Neutrophil (primary cell): Measurements from ENCODE around the gene TMEM108.

ENCODE experiments used
- H3K27ac ChIP-seq: fragments of 200-600 bp; sonication (generic); 2 replicates; pipeline ENCODE4 v1.5.1; 2016; ENCODE audit warnings: mild to moderate bottlenecking, moderate library complexity
- H3K27me3 ChIP-seq: fragments of 200-600 bp; sonication (generic); 2 replicates; pipeline ENCODE4 v1.6.0; 2016; ENCODE audit warnings: mild to moderate bottlenecking
- H3K36me3 ChIP-seq: fragments of 200-600 bp; sonication (generic); 2 replicates; pipeline ENCODE4 v1.5.1; 2017
- H3K4me1 ChIP-seq, 2 experiments: fragments of 200-600 bp in 1 of 2; sonication (generic) in 1 of 2; 1 replicate in 1 of 2; 2 replicates in 1 of 2; pipeline versions ENCODE4 v1.5.1 to v1.6.1; 2013 to 2016; ENCODE audit warnings: low read depth in 1 of 2, low read length in 1 of 2, mild to moderate bottlenecking in 1 of 2, moderate library complexity in 1 of 2; ENCODE audit not compliant: control insufficient read depth in 1 of 2, insufficient read depth in 1 of 2
- H3K4me3 ChIP-seq, 2 experiments: fragments of 200-600 bp in 1 of 2; sonication (generic) in 1 of 2; 1 replicate in 1 of 2; 2 replicates in 1 of 2; pipeline ENCODE4 v1.5.1; 2013 to 2016; ENCODE audit warnings: low read depth in 1 of 2, low read length in 1 of 2, mild to moderate bottlenecking in 1 of 2, moderate library complexity in 1 of 2
- H3K9me3 ChIP-seq: fragments of 200-600 bp; sonication (generic); 2 replicates; pipeline ENCODE4 v1.5.1; 2016
- CTCF ChIP-seq: fragments of 200-600 bp; sonication (generic); IDR thresholded peaks from 2 replicates; pipeline ENCODE4 v1.5.1; 2016; ENCODE audit warnings: antibody characterized with exemption

The TMEM108 gene

GRCh38 chr3:133292296-133292695, 254.1 kb downstream of the TMEM108 start:
- Histone ChIP-seq H3K4me3 (no peak overlapping the region), H3K9me3 (no peaks in the 10 kb centered on the region), H3K27me3 (no peaks in the 10 kb centered on the region), H3K4me1 (no peaks in the 10 kb centered on the region), H3K36me3 (no peaks in the 10 kb centered on the region), H3K27ac (no peak overlapping the region)
- no peak for TF ChIP-seq CTCF

- no peak overlapping the region for H3K4me3 ChIP-seq
- no peak overlapping the region for H3K27ac ChIP-seq
- no peaks in the 10 kb centered on the region for H3K9me3 ChIP-seq
- H3K4me1 ChIP-seq: no peaks in the 10 kb centered on the region
- H3K27me3 ChIP-seq: no peaks in the 10 kb centered on the region
- TF ChIP-seq CTCF: no peak
- H3K36me3 ChIP-seq: no peaks in the 10 kb centered on the region
These were observed 255.4 kb downstream of the TMEM108 start for GRCh38 chr3:133293397-133294110.

- Histone ChIP-seq H3K36me3 (no peaks in the 10 kb centered on the region), H3K27ac (no peak overlapping the region), H3K9me3 (no peaks in the 10 kb centered on the region), H3K4me3 (no peak overlapping the region), H3K27me3 (no peaks in the 10 kb centered on the region), H3K4me1 (no peaks in the 10 kb centered on the region)
- no peak for TF ChIP-seq CTCF
These were observed 256.1 kb downstream of the TMEM108 start for GRCh38 chr3:133294253-133294652.

- Histone ChIP-seq H3K27me3 (no peaks in the 10 kb centered on the region), H3K27ac (no peak overlapping the region), H3K36me3 (no peaks in the 10 kb centered on the region), H3K9me3 (no peaks in the 10 kb centered on the region), H3K4me1 (no peaks in the 10 kb centered on the region), H3K4me3 (no peak overlapping the region)
- TF ChIP-seq CTCF: no peak
These were observed 257.2 kb downstream of the TMEM108 start for GRCh38 chr3:133295199-133295901.

GRCh38 chr3:133295944-133296917, 258.0 kb downstream of the TMEM108 start:
- H3K4me3 ChIP-seq: no peak overlapping the region
- TF ChIP-seq CTCF: no peak
- no peaks in the 10 kb centered on the region for H3K36me3 ChIP-seq
- no peaks in the 10 kb centered on the region for H3K27me3 ChIP-seq
- no peaks in the 10 kb centered on the region for H3K4me1 ChIP-seq
- H3K27ac ChIP-seq: no peak overlapping the region
- no peaks in the 10 kb centered on the region for H3K9me3 ChIP-seq
